GM10847 (cell line): ENCODE data around the gene XXYLT1.

Experiments used
- POLR2A ChIP-seq: IDR thresholded peaks from 2 replicates; pipeline ENCODE4 v1.6.1; 2011; ENCODE audit not compliant: insufficient read length; ENCODE audit errors: extremely low read depth

The XXYLT1 gene, protein sequence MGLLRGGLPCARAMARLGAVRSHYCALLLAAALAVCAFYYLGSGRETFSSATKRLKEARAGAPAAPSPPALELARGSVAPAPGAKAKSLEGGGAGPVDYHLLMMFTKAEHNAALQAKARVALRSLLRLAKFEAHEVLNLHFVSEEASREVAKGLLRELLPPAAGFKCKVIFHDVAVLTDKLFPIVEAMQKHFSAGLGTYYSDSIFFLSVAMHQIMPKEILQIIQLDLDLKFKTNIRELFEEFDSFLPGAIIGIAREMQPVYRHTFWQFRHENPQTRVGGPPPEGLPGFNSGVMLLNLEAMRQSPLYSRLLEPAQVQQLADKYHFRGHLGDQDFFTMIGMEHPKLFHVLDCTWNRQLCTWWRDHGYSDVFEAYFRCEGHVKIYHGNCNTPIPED

GRCh38 chr3:195270817-195271409, at the start of gene XXYLT1:
Gene XXYLT1 (minus strand): TSS chr3:195271159. CDS start chr3:195271058, 101 bp downstream.
- peak; percentile 45 for TF ChIP-seq POLR2A

- TF ChIP-seq POLR2A: no peak
Measured at GRCh38 chr3:195319060-195319459, 48.1 kb upstream of the XXYLT1 start.

- no peak for TF ChIP-seq POLR2A
Measured at GRCh38 chr3:195312714-195313113, 41.8 kb upstream of the XXYLT1 start.

DNA sequence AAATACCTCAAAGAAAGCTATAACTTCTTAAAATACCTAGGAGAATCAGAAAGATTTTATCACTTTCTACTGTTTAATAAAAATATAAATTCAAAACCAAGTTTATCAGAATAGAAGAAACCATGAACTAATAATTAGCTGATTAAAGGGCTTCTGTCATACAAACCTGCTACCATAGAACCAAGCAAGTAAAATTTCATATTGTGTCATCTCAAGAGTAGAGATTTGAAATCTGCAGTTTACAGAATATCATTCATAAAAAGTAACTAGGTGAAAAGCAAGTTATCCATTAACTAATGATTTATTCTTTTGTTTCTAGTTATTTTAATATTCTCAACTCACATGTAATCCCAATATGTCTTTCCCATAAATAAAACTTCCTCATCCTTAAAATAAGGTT, 36.8 kb upstream of the XXYLT1 start:
- no peak for TF ChIP-seq POLR2A

DNA sequence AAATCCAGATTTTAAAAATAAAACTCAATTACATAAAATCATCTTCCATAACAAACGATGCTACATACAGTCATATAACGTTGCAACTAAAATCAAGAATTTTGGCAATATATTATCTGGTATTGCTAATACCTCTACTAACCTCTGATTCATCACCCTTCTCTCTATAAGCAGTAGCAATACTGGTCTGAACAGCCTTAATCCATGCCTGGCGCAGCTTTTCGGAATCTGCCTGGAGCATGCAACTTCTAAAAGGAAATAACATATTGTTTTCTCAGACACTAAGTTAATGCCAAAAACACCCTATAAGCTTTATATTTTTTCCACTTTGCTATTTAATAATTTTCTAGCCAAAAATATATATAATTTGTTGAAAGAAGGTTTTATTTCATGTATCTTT, 35.4 kb upstream of the XXYLT1 start:
- TF ChIP-seq POLR2A: no peak

- TF ChIP-seq POLR2A: no peak
Measured at GRCh38 chr3:195302431-195302830, 31.5 kb upstream of the XXYLT1 start.

DNA sequence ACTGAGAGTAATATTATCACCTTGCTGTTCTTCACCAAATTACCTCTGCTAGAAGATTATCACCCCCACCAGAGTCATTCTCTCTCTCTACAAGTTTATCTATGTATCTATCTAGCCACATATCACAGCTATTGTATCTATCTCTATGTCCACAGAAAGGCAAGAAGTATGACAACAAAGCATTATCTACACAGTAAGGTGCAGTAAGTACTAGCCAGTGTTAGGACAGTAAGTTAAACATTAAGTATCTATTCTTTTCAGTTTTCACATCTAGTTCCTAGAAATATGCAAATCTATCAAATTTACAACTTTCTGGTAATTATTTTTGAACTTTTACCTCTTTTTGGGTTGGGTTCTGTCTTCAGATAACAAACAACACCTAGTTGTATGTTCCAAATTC, 26.5 kb upstream of the XXYLT1 start:
- no peak for TF ChIP-seq POLR2A

DNA sequence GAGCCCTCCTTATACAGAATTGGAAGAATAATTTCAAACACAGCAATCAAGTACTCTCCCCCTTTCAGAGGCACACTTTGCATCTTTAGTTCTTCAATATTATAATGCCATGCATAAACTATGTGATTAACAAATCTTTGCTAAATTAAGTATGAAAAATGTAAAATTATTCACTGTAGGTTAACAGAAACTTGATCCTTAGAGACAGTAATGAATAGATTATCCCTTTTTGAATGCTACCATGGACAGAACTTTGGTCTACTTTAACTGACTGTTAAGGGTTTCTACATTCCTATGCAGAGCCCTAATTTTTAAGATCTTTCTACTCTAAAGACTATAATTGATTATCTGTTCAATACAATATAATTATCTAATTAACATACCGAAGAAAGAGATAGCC, 25.7 kb upstream of the XXYLT1 start:
- TF ChIP-seq POLR2A: no peak

DNA sequence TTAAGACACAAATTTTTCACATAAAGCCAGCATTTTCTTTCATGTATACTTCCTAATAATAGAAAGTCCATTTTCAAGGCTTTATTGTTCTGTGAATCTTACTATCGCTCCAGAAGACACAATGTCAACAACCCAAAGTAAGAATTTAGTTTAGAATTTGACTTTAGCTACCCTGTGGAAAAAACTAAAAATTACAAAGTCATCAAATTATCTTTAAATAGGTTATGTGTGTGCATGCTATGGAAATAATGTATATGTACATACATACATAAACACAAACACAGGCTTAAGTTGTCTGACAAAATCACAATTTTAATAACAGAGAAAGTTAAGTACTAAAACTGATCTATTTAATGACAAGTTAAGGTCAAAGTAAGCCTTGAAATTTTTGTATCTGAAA, 20.2 kb upstream of the XXYLT1 start:
- TF ChIP-seq POLR2A: no peak

DNA sequence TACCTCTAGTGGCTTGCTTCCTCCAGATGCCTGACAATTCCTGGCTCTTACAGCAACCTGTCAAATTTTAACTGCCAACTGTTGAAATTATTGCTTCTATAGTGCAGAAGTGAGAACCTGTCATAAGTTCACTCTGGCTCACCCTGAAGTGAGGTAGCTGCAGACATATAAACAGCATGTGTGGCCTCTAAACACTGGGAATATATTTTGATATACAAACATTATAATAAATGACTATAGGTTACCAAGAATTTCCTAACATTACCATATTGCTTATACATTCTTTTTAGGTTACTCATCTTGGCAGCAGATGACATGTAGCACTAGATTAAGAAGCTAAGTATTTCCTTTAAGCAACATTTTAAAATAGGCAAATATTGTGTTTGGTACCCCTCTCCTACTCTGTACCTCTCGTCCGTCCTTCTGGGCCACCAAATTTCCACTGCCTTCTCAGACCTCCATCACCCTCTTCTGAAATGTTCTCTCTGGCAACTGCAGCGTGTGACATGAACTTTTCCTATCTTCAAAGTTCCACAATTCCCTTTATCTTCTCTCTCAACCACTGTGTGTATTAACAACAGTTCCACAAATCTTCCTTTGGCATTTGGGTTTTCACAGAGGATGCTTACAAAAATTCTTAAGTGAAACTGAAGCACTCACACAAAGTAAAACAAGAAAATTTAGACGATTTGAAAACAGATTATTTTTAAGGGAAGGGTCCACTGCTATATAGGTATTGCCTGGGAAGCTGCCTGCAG, 15.3 kb upstream of the XXYLT1 start:
- no peak for TF ChIP-seq POLR2A

DNA sequence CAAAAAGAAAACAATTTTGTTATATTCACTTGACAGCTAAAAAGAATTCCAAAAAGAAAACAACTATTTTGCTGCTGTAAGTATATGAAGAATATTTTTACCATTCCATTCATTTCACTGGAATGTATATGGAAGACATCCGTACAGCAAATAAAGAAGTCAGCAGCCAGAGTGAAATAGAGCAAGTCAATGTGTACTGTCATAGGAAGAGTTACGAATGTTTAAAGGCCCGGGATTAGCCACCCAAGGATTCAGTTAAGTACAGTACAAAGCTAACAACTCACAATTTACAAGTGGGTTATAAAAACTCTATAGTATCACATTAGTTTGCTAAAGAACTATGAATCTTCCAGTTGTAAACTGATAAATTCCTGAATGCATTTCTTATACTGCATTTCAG, 14.4 kb upstream of the XXYLT1 start:
- no peak for TF ChIP-seq POLR2A

DNA sequence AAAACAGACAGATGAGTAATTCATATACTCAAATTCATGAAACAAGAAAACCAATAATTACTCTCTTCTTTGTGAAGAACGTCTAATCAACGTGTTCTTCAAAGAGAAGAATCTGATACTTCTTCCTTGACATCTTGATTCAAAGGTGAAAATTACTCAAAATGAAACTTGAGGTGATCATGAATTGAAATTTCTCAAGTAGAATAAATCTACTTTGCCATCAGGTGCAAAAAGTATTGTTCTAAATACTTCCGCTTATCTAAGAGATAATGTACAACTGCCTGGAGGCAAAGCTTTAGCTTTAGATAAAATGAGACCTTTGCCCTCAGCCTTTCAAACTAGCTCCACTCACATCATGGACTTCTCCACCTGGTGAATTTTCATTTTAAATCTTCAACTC, 13.9 kb upstream of the XXYLT1 start:
- TF ChIP-seq POLR2A: no peak

GRCh38 chr3:195282961-195283360, 12.0 kb upstream of the XXYLT1 start:
- no peak for TF ChIP-seq POLR2A

DNA sequence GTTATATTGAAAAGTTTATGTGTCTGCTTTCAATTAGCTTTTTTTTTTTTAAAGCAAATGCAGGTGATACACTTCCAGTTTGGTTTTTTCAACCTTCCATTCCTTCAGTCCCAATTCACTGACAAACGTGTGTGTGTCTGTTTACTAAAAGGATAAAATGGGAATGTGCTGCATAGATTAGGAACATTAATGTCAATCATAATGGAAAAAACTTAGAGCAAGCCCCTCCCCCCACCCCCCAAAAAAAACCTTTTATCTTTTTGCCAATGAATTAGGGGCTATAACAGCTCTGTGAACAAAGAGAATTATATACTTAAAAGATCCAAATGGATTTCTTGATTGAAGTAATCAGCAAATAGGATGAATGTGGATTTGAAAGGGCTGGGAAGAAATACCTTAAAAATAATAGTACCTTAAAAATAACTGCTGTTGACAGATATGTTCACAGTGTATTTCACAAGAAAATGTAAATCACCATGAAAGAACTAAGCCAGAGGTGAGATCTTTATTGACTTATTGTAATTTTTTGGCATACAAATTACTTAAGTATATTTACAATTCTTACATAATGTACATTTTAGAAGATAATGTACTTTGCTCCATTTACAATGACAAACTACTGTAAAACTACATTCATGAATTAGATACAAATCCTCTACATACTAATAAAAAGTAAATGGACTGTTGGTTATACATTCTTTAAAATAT, 3.5 kb upstream of the XXYLT1 start:
- TF ChIP-seq POLR2A: no peak
